Activated CD4-positive, CD25-positive, alpha-beta regulatory T cell treated with anti-CD3 and anti-CD28 coated beads, Interleukin-2, amount 50 U/mL, for 16 hours (primary cell): ENCODE measurements around the gene TNFSF8.

ENCODE experiments used
- DNase-seq: peaks from one replicate; pipeline ENCODE4 v3.0.0-alpha.2; 2020; ENCODE audit warnings: low read depth, low spot score

The TNFSF8 gene

GRCh38 chr9:114905170-114905940, 25.0 kb downstream of the TNFSF8 start:
- no peak for DNase-seq

- DNase-seq, result no peak
These were observed 27.4 kb downstream of the TNFSF8 start for GRCh38 chr9:114902786-114903524.

- no peak for DNase-seq
These were observed 29.2 kb downstream of the TNFSF8 start for GRCh38 chr9:114900942-114901802.

- no peak for DNase-seq
These were observed 30.4 kb downstream of the TNFSF8 start for GRCh38 chr9:114899995-114900394.

GRCh38 chr9:114899461-114899860, 30.9 kb downstream of the TNFSF8 start:
- DNase-seq, result no peak

- peak; percentile 46 for DNase-seq
These were observed 31.6 kb downstream of the TNFSF8 start for GRCh38 chr9:114898741-114899140.

- no peak for DNase-seq
These were observed 33.2 kb downstream of the TNFSF8 start for GRCh38 chr9:114897196-114897595.

- no peak for DNase-seq
These were observed 34.0 kb downstream of the TNFSF8 start for GRCh38 chr9:114896344-114896743.

GRCh38 chr9:114895521-114895991, 34.8 kb downstream of the TNFSF8 start:
- no peak for DNase-seq

- no peak for DNase-seq
These were observed 35.6 kb downstream of the TNFSF8 start for GRCh38 chr9:114894609-114895433.

GRCh38 chr9:114894206-114894605, 36.2 kb downstream of the TNFSF8 start:
- no peak for DNase-seq

GRCh38 chr9:114893221-114894010, 37.0 kb downstream of the TNFSF8 start:
- no peak for DNase-seq

GRCh38 chr9:114889802-114890224, 40.6 kb downstream of the TNFSF8 start:
- DNase-seq, result no peak

- no peak for DNase-seq
These were observed 41.8 kb downstream of the TNFSF8 start for GRCh38 chr9:114888607-114889006.

- no peak for DNase-seq
These were observed 42.4 kb downstream of the TNFSF8 start for GRCh38 chr9:114887963-114888362.

- no peak for DNase-seq
These were observed 45.5 kb downstream of the TNFSF8 start for GRCh38 chr9:114884787-114885452.

- no peak for DNase-seq
These were observed 46.7 kb downstream of the TNFSF8 start for GRCh38 chr9:114883709-114884108.

- no peak for DNase-seq
These were observed 50.1 kb downstream of the TNFSF8 start for GRCh38 chr9:114880291-114880745.

- no peak for DNase-seq
These were observed 51.4 kb downstream of the TNFSF8 start for GRCh38 chr9:114878879-114879564.
